ENCODE data around the gene PTPN6.

Gene PTPN6

DNA sequence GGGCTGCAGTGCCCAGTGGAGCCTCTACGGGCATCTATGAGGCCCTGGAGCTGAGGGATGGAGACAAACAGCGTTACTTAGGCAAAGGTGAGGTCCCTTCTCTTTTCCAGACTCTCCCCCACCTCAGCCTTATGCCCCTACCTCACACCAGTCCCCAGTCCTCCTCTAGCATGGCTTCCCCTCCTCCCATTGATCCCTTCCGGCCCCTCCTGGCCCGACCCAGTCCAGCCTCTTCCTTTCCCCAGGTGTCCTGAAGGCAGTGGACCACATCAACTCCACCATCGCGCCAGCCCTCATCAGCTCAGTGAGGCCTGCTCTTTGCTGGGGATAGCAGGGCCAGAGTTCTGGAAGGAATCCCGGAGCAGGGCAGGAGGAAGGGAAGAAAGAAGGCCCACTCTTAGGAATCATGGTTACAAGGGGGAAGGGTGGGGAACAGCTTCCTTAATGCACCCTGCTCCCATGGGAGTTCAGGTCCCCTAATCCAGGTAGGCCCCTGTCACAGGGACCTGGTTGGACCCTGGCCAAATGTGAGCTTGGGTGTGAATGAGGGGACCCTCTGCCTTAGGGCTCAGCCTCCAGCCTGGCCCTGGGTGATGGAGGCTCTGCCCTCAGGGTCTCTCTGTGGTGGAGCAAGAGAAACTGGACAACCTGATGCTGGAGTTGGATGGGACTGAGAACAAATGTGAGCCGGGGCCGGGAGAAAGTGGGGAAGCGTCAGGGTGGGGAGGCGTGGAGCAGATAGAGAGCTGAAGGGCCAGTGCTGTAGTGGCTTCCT, 34.5 kb upstream of the PTPN6 start:
- Histone ChIP-seq H3K27ac (ENCODE audit: insufficient read depth in 1 of 2, low read depth in 1 of 2, low read length in 2 of 2, poor library complexity in 1 of 2, severe bottlenecking in 2 of 2) (no peak overlapping the region), H3K36me3 (ENCODE audit: control insufficient read depth in 4 of 4, insufficient read depth in 4 of 4, low read length in 3 of 4) (peaks cover 0 to 27% (median 7%) of the 10 kb centered on the region in 4 experiments), H3K9me3 (ENCODE audit: control extremely low read depth in 1 of 5, control insufficient read depth in 4 of 5, insufficient read depth in 2 of 5, low read depth in 1 of 5, low read length in 4 of 5) (no peaks in the 10 kb centered on the region), H3K27me3 (replicated peaks in 2 of 5; ENCODE audit: control insufficient read depth in 4 of 5, insufficient read depth in 5 of 5, low read length in 4 of 5) (peaks cover 0 to 2% (median 0%) of the 10 kb centered on the region in 5 experiments), H3K4me1 (ENCODE audit: control extremely low read depth in 1 of 4, control insufficient read depth in 4 of 4, insufficient read depth in 4 of 4, low read length in 3 of 4) (peaks cover 0 to 19% (median 17%) of the 10 kb centered on the region in 4 experiments), H3K4me3 (ENCODE audit: control insufficient read depth in 1 of 7, extremely low read depth in 1 of 7, insufficient read depth in 4 of 7, low read depth in 2 of 7, low read length in 6 of 7) (no peak overlapping the region)
- ChIA-PET CTCF (interaction anchor here (0.5 to 1.7 kb wide), 8 partner anchors 9 to 230 kb away, joined by 3 to 13 read pairs (median 4); partner anchors contain the start of gene SPSB2), POLR2A (no interaction called here)
- WGBS (ENCODE audit: insufficient coverage) = 99% methylated on average over 8 of the region's 11 CpGs
- DNase-seq = no peak

DNA sequence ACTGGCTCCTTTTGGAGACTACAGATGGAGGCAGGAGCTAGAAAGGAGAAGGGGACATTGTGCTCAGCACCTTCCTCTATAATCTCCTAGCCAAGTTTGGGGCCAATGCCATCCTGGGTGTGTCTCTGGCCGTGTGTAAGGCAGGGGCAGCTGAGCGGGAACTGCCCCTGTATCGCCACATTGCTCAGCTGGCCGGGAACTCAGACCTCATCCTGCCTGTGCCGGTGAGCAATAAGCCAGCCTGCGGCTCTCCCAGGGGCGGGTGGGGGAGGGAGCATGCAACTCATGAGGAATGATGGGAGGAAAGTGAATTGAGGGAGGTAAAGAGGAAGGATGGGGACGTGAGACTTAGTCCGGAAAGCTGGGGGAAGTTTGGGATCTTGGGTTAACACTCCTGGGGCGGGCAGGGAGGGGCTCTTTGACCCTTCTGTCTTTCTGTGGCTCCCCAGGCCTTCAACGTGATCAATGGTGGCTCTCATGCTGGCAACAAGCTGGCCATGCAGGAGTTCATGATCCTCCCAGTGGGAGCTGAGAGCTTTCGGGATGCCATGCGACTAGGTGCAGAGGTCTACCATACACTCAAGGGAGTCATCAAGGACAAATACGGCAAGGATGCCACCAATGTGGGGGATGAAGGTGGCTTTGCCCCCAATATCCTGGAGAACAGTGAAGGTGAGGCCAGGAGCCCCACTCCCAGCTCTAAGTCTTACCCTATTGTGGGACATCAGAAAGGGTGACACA, 33.5 kb upstream of the PTPN6 start:
- no peak for DNase-seq
- ChIA-PET CTCF (interaction anchor here (0.6 to 1.7 kb wide), 9 partner anchors 8 to 1282 kb away, joined by 3 to 13 read pairs (median 4); partner anchors contain the start of gene SPSB2), POLR2A (no interaction called here)
- no peak overlapping the region for H3K27ac ChIP-seq (ENCODE audit: insufficient read depth in 1 of 2, low read depth in 1 of 2, low read length in 2 of 2, poor library complexity in 1 of 2, severe bottlenecking in 2 of 2)
- H3K4me1 ChIP-seq (ENCODE audit: control extremely low read depth in 1 of 4, control insufficient read depth in 4 of 4, insufficient read depth in 4 of 4, low read length in 3 of 4) = peaks cover 0 to 27% (median 23%) of the 10 kb centered on the region in 4 experiments
- 94% methylated on average over 9 of the region's 14 CpGs for WGBS (ENCODE audit: insufficient coverage)
- peaks cover 0 to 2% (median 0%) of the 10 kb centered on the region in 5 experiments for H3K27me3 ChIP-seq (replicated peaks in 2 of 5; ENCODE audit: control insufficient read depth in 4 of 5, insufficient read depth in 5 of 5, low read length in 4 of 5)
- H3K4me3 ChIP-seq (ENCODE audit: control insufficient read depth in 1 of 7, extremely low read depth in 1 of 7, insufficient read depth in 4 of 7, low read depth in 2 of 7, low read length in 6 of 7) = no peak overlapping the region
- H3K36me3 ChIP-seq (ENCODE audit: control insufficient read depth in 4 of 4, insufficient read depth in 4 of 4, low read length in 3 of 4) = peaks cover 0 to 37% (median 10%) of the 10 kb centered on the region in 4 experiments
- H3K9me3 ChIP-seq (ENCODE audit: control extremely low read depth in 1 of 5, control insufficient read depth in 4 of 5, insufficient read depth in 2 of 5, low read depth in 1 of 5, low read length in 4 of 5) = no peaks in the 10 kb centered on the region

DNA sequence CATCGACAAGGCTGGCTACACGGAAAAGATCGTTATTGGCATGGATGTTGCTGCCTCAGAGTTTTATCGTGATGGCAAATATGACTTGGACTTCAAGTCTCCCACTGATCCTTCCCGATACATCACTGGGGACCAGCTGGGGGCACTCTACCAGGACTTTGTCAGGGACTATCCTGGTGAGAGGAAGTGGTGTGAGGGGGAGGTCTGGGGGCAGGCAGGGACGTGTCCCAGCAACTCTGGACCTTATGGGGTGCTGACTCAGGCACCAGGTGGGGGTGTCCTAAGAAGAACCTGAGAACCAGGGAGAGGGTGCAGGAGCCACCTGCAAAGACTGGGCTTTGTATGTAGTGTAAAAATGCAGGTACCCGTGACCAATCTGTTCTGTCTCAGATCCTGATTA, 31.6 kb upstream of the PTPN6 start:
- CTCF ChIA-PET = interaction anchor here (1.2 to 9.1 kb wide), 5 partner anchors 9 to 189 kb away, joined by 3 to 124 read pairs (median 4); partner anchors contain the start of gene C1RL
- DNase-seq = no peak
- POLR2A ChIA-PET = interaction anchor here (0.6 kb wide), 1 partner anchor 18 kb away, joined by 3 read pairs; no protein-coding TSS in a partner anchor
- H3K4me1 ChIP-seq (ENCODE audit: control extremely low read depth in 1 of 4, control insufficient read depth in 4 of 4, insufficient read depth in 4 of 4, low read length in 3 of 4) = peaks cover 3 to 34% (median 23%) of the 10 kb centered on the region in 4 experiments
- no peak overlapping the region for H3K27ac ChIP-seq (ENCODE audit: insufficient read depth in 1 of 2, low read depth in 1 of 2, low read length in 2 of 2, poor library complexity in 1 of 2, severe bottlenecking in 2 of 2)
- whole genome bisulfite sequencing (ENCODE audit: insufficient coverage) = 100% methylated on average over 2 of the region's 7 CpGs
- no peaks in the 10 kb centered on the region for H3K9me3 ChIP-seq (ENCODE audit: control extremely low read depth in 1 of 5, control insufficient read depth in 4 of 5, insufficient read depth in 2 of 5, low read depth in 1 of 5, low read length in 4 of 5)
- H3K27me3 ChIP-seq (replicated peaks in 2 of 5; ENCODE audit: control insufficient read depth in 4 of 5, insufficient read depth in 5 of 5, low read length in 4 of 5) = peaks cover 0 to 2% (median 0%) of the 10 kb centered on the region in 5 experiments
- H3K36me3 ChIP-seq (ENCODE audit: control insufficient read depth in 4 of 4, insufficient read depth in 4 of 4, low read length in 3 of 4) = peaks cover 0 to 39% (median 10%) of the 10 kb centered on the region in 4 experiments
- H3K4me3 ChIP-seq (ENCODE audit: control insufficient read depth in 1 of 7, extremely low read depth in 1 of 7, insufficient read depth in 4 of 7, low read depth in 2 of 7, low read length in 6 of 7) = no peak overlapping the region

DNA sequence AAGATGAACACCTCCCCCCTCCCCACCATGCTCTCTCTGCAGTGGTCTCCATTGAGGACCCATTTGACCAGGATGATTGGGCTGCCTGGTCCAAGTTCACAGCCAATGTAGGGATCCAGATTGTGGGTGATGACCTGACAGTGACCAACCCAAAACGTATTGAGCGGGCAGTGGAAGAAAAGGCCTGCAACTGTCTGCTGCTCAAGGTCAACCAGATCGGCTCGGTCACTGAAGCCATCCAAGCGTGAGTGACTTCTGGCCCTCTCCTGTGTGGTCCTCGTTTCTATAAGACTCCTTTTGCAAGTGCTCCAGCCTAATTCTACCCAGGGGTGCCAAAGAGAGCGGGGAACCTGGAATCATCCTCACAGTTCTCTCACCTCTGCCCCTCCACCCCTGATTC, 29.6 kb upstream of the PTPN6 start:
- Histone ChIP-seq H3K36me3 (ENCODE audit: control insufficient read depth in 4 of 4, insufficient read depth in 4 of 4, low read length in 3 of 4) (peaks cover 0 to 35% (median 10%) of the 10 kb centered on the region in 4 experiments), H3K27me3 (replicated peaks in 2 of 5; ENCODE audit: control insufficient read depth in 4 of 5, insufficient read depth in 5 of 5, low read length in 4 of 5) (no peaks in the 10 kb centered on the region), H3K9me3 (ENCODE audit: control extremely low read depth in 1 of 5, control insufficient read depth in 4 of 5, insufficient read depth in 2 of 5, low read depth in 1 of 5, low read length in 4 of 5) (no peaks in the 10 kb centered on the region), H3K4me1 (ENCODE audit: control extremely low read depth in 1 of 4, control insufficient read depth in 4 of 4, insufficient read depth in 4 of 4, low read length in 3 of 4) (peaks cover 5 to 44% (median 31%) of the 10 kb centered on the region in 4 experiments), H3K4me3 (ENCODE audit: control insufficient read depth in 1 of 7, extremely low read depth in 1 of 7, insufficient read depth in 4 of 7, low read depth in 2 of 7, low read length in 6 of 7) (no peak overlapping the region), H3K27ac (ENCODE audit: insufficient read depth in 1 of 2, low read depth in 1 of 2, low read length in 2 of 2, poor library complexity in 1 of 2, severe bottlenecking in 2 of 2) (no peak overlapping the region)
- ChIA-PET CTCF (interaction anchor here (0.7 to 9.1 kb wide), 7 partner anchors 9 to 49 kb away, joined by 3 to 124 read pairs (median 5); partner anchors contain the start of genes C12orf57, RNU7-1 and SPSB2), POLR2A (no interaction called here)
- DNase-seq = no peak
- 99% methylated on average over 7 of the region's 7 CpGs for WGBS (ENCODE audit: insufficient coverage)

DNA sequence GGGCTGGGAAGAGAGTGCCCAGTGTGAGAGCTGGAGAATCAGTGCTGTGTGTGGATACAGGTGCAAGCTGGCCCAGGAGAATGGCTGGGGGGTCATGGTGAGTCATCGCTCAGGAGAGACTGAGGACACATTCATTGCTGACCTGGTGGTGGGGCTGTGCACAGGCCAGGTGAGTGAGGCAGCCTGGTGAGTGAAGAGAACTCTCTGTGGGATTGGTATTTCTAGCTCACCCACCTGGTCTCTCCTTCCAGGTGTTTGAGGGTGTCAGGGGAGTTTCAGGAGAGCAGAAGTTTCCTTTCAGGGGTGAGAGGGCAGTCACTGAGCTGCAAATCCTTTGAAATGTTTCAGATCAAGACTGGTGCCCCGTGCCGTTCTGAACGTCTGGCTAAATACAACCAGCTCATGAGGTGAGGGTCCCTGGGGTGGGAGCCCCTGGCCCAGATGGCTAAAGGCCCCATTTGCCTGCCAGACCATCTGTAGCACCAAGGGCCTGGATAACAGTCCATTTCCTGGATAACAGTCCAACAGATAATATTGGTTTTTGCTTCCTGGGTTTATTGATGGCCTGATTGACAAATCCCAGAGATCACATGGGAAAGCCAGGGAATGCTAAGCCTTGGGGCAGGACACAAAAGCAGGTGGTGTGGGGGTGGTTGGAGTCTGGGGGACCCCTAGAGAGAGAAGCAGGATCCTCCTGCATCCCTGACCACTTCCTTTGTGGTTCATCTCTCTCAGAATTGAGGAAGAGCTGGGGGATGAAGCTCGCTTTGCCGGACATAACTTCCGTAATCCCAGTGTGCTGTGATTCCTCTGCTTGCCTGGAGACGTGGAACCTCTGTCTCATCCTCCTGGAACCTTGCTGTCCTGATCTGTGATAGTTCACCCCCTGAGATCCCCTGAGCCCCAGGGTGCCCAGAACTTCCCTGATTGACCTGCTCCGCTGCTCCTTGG, 28.9 kb upstream of the PTPN6 start:
- WGBS (ENCODE audit: insufficient coverage) = 69% methylated on average over 9 of the region's 9 CpGs
- H3K4me1 ChIP-seq (ENCODE audit: control extremely low read depth in 1 of 4, control insufficient read depth in 4 of 4, insufficient read depth in 4 of 4, low read length in 3 of 4) = peaks cover 5 to 52% (median 38%) of the 10 kb centered on the region in 4 experiments
- H3K4me3 ChIP-seq (ENCODE audit: control insufficient read depth in 1 of 7, extremely low read depth in 1 of 7, insufficient read depth in 4 of 7, low read depth in 2 of 7, low read length in 6 of 7) = no peak overlapping the region
- H3K9me3 ChIP-seq (ENCODE audit: control extremely low read depth in 1 of 5, control insufficient read depth in 4 of 5, insufficient read depth in 2 of 5, low read depth in 1 of 5, low read length in 4 of 5) = no peaks in the 10 kb centered on the region
- no peak for DNase-seq
- POLR2A ChIA-PET = no interaction called here
- peaks cover 0 to 28% (median 7%) of the 10 kb centered on the region in 4 experiments for H3K36me3 ChIP-seq (ENCODE audit: control insufficient read depth in 4 of 4, insufficient read depth in 4 of 4, low read length in 3 of 4)
- CTCF ChIA-PET = interaction anchor here (0.7 to 9.1 kb wide), 9 partner anchors 9 to 50 kb away, joined by 3 to 124 read pairs (median 4); partner anchors contain the start of genes C12orf57, RNU7-1 and SPSB2
- peak overlapping the region in 1 of 2 experiments; percentile 3 for H3K27ac ChIP-seq (ENCODE audit: insufficient read depth in 1 of 2, low read depth in 1 of 2, low read length in 2 of 2, poor library complexity in 1 of 2, severe bottlenecking in 2 of 2)
- H3K27me3 ChIP-seq (replicated peaks in 2 of 5; ENCODE audit: control insufficient read depth in 4 of 5, insufficient read depth in 5 of 5, low read length in 4 of 5) = no peaks in the 10 kb centered on the region

DNA sequence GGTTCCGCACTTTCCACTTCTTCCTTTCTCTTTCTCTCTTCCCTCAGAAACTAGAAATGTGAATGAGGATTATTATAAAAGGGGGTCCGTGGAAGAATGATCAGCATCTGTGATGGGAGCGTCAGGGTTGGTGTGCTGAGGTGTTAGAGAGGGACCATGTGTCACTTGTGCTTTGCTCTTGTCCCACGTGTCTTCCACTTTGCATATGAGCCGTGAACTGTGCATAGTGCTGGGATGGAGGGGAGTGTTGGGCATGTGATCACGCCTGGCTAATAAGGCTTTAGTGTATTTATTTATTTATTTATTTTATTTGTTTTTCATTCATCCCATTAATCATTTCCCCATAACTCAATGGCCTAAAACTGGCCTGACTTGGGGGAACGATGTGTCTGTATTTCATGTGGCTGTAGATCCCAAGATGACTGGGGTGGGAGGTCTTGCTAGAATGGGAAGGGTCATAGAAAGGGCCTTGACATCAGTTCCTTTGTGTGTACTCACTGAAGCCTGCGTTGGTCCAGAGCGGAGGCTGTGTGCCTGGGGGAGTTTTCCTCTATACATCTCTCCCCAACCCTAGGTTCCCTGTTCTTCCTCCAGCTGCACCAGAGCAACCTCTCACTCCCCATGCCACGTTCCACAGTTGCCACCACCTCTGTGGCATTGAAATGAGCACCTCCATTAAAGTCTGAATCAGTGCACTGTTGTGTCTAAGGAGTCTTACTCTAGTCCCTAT, 28.0 kb upstream of the PTPN6 start:
- Histone ChIP-seq H3K27me3 (replicated peaks in 2 of 5; ENCODE audit: control insufficient read depth in 4 of 5, insufficient read depth in 5 of 5, low read length in 4 of 5) (no peaks in the 10 kb centered on the region), H3K27ac (ENCODE audit: insufficient read depth in 1 of 2, low read depth in 1 of 2, low read length in 2 of 2, poor library complexity in 1 of 2, severe bottlenecking in 2 of 2) (no peak overlapping the region), H3K4me1 (ENCODE audit: control extremely low read depth in 1 of 4, control insufficient read depth in 4 of 4, insufficient read depth in 4 of 4, low read length in 3 of 4) (peaks cover 5 to 53% (median 40%) of the 10 kb centered on the region in 4 experiments), H3K36me3 (ENCODE audit: control insufficient read depth in 4 of 4, insufficient read depth in 4 of 4, low read length in 3 of 4) (peaks cover 0 to 24% (median 6%) of the 10 kb centered on the region in 4 experiments), H3K4me3 (ENCODE audit: control insufficient read depth in 1 of 7, extremely low read depth in 1 of 7, insufficient read depth in 4 of 7, low read depth in 2 of 7, low read length in 6 of 7) (no peak overlapping the region), H3K9me3 (ENCODE audit: control extremely low read depth in 1 of 5, control insufficient read depth in 4 of 5, insufficient read depth in 2 of 5, low read depth in 1 of 5, low read length in 4 of 5) (no peaks in the 10 kb centered on the region)
- ChIA-PET POLR2A (no interaction called here), CTCF (interaction anchor here (0.7 to 9.1 kb wide), 21 partner anchors 8 to 222 kb away, joined by 3 to 124 read pairs (median 9); partner anchors contain the start of genes C12orf57, C1RL, ENO2 and LRRC23)
- no peak for DNase-seq
- 80% methylated on average over 5 of the region's 10 CpGs for WGBS (ENCODE audit: insufficient coverage)

All from common myeloid progenitor, CD34-positive (primary cell).